Kidney (tissue), 14 donors: ENCODE data around the gene CDK5RAP2. TPM values are rescaled to one million over a fixed set of nuclear protein-coding genes. Genes with fewer than 3 reads are reported as not detected.

Source experiments
- DNase-seq, 5 donors: peaks; one replicate each; pipeline ENCODE4 v3.0.0-alpha.2; 2013 to 2020
- FAIRE-seq: peaks from 2 replicates; lab custom pipeline; 2012; peaks lifted over from hg19 to GRCh38; lab: Jason Lieb, UNC
- H3K27ac ChIP-seq, 2 donors: one replicate each; pipeline ENCODE4 v1.7.0; 2013; ENCODE audit warnings: low read depth in 2 of 2, low read length in 2 of 2, inconsistent platforms in 1 of 2
- H3K27me3 ChIP-seq: one replicate; pipeline ENCODE4 v1.7.1; 2013; ENCODE audit warnings: low read length, inconsistent platforms; ENCODE audit not compliant: control insufficient read depth, insufficient read depth
- H3K36me3 ChIP-seq, 3 donors: one replicate each; pipeline versions ENCODE4 v1.7.0 to v1.7.1; 2013; ENCODE audit warnings: low read length in 3 of 3, control low read depth in 1 of 3, inconsistent platforms in 1 of 3; ENCODE audit not compliant: insufficient read depth in 3 of 3, control insufficient read depth in 2 of 3
- H3K4me1 ChIP-seq, 3 donors: one replicate each; pipeline versions ENCODE4 v1.7.0 to v1.7.1; 2013; ENCODE audit warnings: low read length in 3 of 3, inconsistent platforms in 1 of 3, low read depth in 1 of 3; ENCODE audit not compliant: control insufficient read depth in 2 of 3, insufficient read depth in 2 of 3
- H3K4me3 ChIP-seq, 3 donors: one replicate each; pipeline versions ENCODE4 v1.7.0 to v1.8.1; 2013; ENCODE audit warnings: low read length in 3 of 3, control low read depth in 1 of 3, inconsistent platforms in 1 of 3
- H3K9ac ChIP-seq, 3 donors: one replicate each; pipeline versions ENCODE4 v1.7.0 to v1.7.1; 2013; ENCODE audit warnings: low read length in 3 of 3, control low read depth in 1 of 3, inconsistent platforms in 1 of 3
- H3K9me3 ChIP-seq, 3 donors: one replicate each; pipeline versions ENCODE4 v1.7.0 to v1.7.1; 2013; ENCODE audit warnings: low read length in 3 of 3, control low read depth in 1 of 3, inconsistent platforms in 1 of 3; ENCODE audit not compliant: control insufficient read depth in 2 of 3, insufficient read depth in 1 of 3
- CTCF ChIP-seq: IDR thresholded peaks from 3 replicates; pipeline ENCODE4 v1.5.1; 2012; ENCODE audit warnings: mild to moderate bottlenecking, moderate library complexity, borderline replicate concordance; ENCODE audit not compliant: insufficient read depth; ENCODE audit errors: extremely low read depth
- intact Hi-C: fragments of 100-400 bp; cut with DNase I; formaldehyde crosslinking; loops from one replicate; pipeline ENCODE4 v1.11.1; 2022
- polyA plus RNA-seq: library from polyadenylated mRNA; stranded (reverse); fragments of 350-450 nt; fragmentation: Illumina TruSeq; extraction: RNeasy Lipid Tissue Mini Kit (QIAGEN cat#74804); gene quantifications from one replicate; pipeline ENCODE4 v1.2.3, GENCODE V29; 2014; ENCODE audit warnings: low read depth, low replicate concordance; ENCODE audit not compliant: insufficient read depth
- total RNA-seq: library from RNA; stranded (reverse); fragmentation: NEBNext Ultra II Directional; extraction: Animal tissue kit (Norgen Biotek cat#: 25700); gene quantifications from one replicate; pipeline ENCODE4 v1.2.1, GENCODE V29; 2021
- donor health status: control.
- donor health status: control.
- donor health status: control.
- donor health status: control.
- donor health status: control.
- donor health status: DM: yes; HTN: yes; CAD: no.
- donor health status: Normal renal cell carcinoma (clear cell type).

Gene CDK5RAP2
- total and polyA plus RNA-seq, 2 donors from 2014 or later = 20.9 to 35.3 TPM

DNA sequence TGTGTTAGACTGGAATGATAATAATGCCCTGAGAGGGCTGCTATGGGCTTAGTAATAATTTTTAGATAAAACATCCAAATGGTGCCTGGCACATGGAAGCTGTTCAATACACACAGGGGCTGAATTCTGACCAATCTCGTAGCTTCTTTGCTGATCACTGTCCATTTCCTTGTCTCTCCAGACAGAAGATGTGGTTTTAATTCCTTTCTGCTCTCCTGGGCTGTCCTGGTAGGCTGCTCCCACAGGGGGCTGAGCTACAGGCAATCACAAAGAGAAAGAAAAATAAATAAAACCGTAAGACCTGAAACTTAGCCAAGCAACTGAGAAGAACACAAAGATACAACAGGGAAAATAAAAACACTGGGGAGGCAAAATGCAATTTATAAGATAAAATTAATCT lies 136.5 kb downstream of the CDK5RAP2 start:
- no peak for FAIRE-seq
- Histone ChIP-seq H3K27me3 (no peaks in the 10 kb centered on the region), H3K27ac (no peak overlapping the region), H3K9me3 (no peaks in the 10 kb centered on the region), H3K36me3 (peaks cover 9 to 16% (median 13%) of the 10 kb centered on the region in 3 donors), H3K4me3 (no peak overlapping the region), H3K9ac (no peak overlapping the region), H3K4me1 (no peaks in the 10 kb centered on the region)
- DNase-seq = peak in 2 of 5 donors; percentile 2 to 30
- no peak for TF ChIP-seq CTCF
- intact Hi-C loops = no loop called here

DNA sequence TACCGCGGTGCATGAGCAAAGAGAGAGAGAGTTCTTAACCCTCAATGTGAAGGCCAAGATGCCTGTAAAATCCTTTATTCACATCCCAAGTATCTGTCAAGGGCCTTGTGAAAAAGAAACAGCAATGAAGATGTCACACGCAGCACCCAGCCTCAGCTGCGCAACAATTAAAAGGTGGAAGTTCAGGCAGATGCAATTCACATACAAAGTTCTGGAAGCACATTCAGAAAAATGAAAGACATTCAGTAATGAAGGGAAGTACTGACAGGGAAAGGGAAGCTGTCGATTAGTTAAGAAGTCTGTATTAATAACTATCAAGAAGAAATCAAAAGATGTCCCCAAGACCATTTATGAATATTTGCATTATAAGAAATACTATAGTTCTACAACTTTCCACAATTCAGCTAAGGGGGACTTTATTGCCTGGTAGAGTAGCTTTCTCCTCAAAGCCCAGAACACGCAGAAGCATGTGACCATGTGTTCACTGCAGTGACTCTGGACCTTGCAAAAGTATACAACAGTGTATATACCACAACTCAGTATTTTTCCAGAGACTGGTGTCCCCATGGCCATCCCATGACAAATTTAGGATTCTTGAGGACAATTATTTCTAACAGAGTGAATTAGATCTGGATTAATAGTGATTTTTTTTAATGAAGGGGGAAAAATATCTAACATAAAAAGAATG lies 137.5 kb downstream of the CDK5RAP2 start:
- no peak for DNase-seq

DNA sequence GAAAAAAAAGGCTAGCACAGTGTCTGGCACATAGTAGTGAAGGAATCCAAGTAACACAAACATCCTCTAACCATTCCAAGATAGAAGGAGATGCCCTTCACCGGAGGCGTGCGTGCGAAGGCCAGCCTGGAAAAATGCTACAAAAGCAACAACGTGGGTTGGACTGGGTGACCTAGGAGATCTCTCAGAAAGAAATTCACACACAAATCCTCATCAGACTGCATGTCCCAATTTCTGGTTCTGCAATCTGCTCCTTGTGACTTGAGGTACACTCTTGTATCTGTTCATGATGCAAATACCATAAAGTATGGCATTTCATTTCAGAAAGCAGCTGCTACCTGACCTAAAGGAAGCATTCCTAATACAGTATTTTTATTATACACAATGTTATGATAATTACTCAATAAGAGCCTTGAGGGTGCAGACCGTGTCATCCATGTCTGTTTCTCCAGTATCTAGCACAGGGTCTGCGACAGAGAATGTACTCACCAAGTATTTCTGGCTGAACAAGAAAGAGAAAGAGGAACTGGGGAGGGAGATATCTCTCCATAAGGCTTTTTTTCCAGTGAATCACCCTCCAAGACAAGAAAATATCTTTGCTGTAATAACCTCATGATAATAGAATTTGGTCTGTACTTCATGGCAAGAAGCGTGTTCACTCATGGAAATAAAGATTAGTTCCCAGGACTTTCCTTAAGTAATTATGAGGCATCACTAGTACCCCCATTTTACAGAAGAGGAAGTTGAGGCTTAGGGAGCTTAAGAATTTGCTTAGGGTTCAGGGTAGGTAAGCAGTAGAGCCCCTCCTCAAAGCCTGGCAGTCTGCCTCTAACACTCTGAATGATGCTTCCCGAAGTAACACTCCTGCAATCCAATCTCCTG lies 138.3 kb downstream of the CDK5RAP2 start:
- H3K27me3 ChIP-seq = no peaks in the 10 kb centered on the region
- H3K9me3 ChIP-seq = no peaks in the 10 kb centered on the region
- H3K36me3 ChIP-seq = peaks cover 14 to 21% (median 21%) of the 10 kb centered on the region in 3 donors
- H3K9ac ChIP-seq = no peak overlapping the region
- no peak overlapping the region for H3K27ac ChIP-seq
- intact Hi-C loops = no loop called here
- DNase-seq (no peak), FAIRE-seq (no peak)
- TF ChIP-seq CTCF = no peak
- no peaks in the 10 kb centered on the region for H3K4me1 ChIP-seq
- no peak overlapping the region for H3K4me3 ChIP-seq

More for the DNA sequence above, 137.5 kb downstream of the CDK5RAP2 start:
- no peak for TF ChIP-seq CTCF
- Histone ChIP-seq H3K4me1 (no peaks in the 10 kb centered on the region), H3K27me3 (no peaks in the 10 kb centered on the region), H3K4me3 (no peak overlapping the region), H3K9me3 (no peaks in the 10 kb centered on the region), H3K27ac (no peak overlapping the region), H3K36me3 (peaks cover 14 to 21% (median 17%) of the 10 kb centered on the region in 3 donors), H3K9ac (no peak overlapping the region)
- intact Hi-C loops = no loop called here
- FAIRE-seq = no peak
